Parathyroid adenoma (tissue), 2 donors: Measurements from ENCODE around the gene IZUMO1.

Experiments
- H2AFZ ChIP-seq: fragments of 300-600 bp; sonication (generic); one replicate; pipeline ENCODE4 v1.7.0; 2017; ENCODE audit warnings: antibody characterized with exemption, mild to moderate bottlenecking
- H3K27ac ChIP-seq: fragments of 300-600 bp; sonication (generic); one replicate; pipeline ENCODE4 v1.7.0; 2017
- H3K27me3 ChIP-seq: fragments of 300-600 bp; sonication (generic); one replicate; pipeline ENCODE4 v1.7.0; 2017; ENCODE audit warnings: low read length; ENCODE audit not compliant: control insufficient read depth, insufficient read depth
- H3K36me3 ChIP-seq: fragments of 300-600 bp; sonication (generic); one replicate; pipeline ENCODE4 v1.7.0; 2017; ENCODE audit warnings: low read length; ENCODE audit not compliant: control insufficient read depth, insufficient read depth
- H3K4me1 ChIP-seq: fragments of 300-600 bp; sonication (generic); one replicate; pipeline ENCODE4 v1.7.0; 2017; ENCODE audit warnings: control low read depth
- H3K4me2 ChIP-seq: fragments of 300-600 bp; sonication (generic); one replicate; pipeline ENCODE4 v1.7.0; 2017; ENCODE audit warnings: low read length
- H3K4me3 ChIP-seq: fragments of 300-600 bp; sonication (generic); one replicate; pipeline ENCODE4 v1.7.0; 2017; ENCODE audit warnings: low read depth, low read length
- H3K79me2 ChIP-seq: fragments of 300-600 bp; sonication (generic); one replicate; pipeline ENCODE4 v1.7.0; 2017; ENCODE audit warnings: control low read depth
- H3K9ac ChIP-seq: fragments of 300-600 bp; sonication (generic); one replicate; pipeline ENCODE4 v1.7.0; 2017; ENCODE audit warnings: mild to moderate bottlenecking
- H3K9me3 ChIP-seq: fragments of 300-600 bp; sonication (generic); one replicate; pipeline ENCODE4 v1.7.0; 2017; ENCODE audit warnings: low read length; ENCODE audit not compliant: control insufficient read depth
- CTCF ChIP-seq: fragments of 300-600 bp; sonication (generic); IDR thresholded peaks from one replicate; pipeline ENCODE4 v1.7.0; 2017; ENCODE audit warnings: antibody characterized with exemption, mild to moderate bottlenecking
- donor health status: primary hyperparathyroidism.

IZUMO1 gene

GRCh38 chr19:48713041-48713863 lies 33.5 kb downstream of the IZUMO1 start:
- H3K4me1 ChIP-seq: peaks cover 2% of the 10 kb centered on the region
- no peaks in the 10 kb centered on the region for H3K36me3 ChIP-seq
- peak overlapping the region; percentile 85 for H3K4me2 ChIP-seq
- H3K9ac ChIP-seq: no peak overlapping the region
- peak overlapping the region; percentile 78 for H3K4me3 ChIP-seq
- H2AFZ ChIP-seq: peak overlapping the region; percentile 67
- no peak for TF ChIP-seq CTCF
- H3K9me3 ChIP-seq: no peaks in the 10 kb centered on the region
- H3K27ac ChIP-seq: peak overlapping the region; percentile 64
- no peaks in the 10 kb centered on the region for H3K27me3 ChIP-seq
- H3K79me2 ChIP-seq: no peaks in the 10 kb centered on the region

GRCh38 chr19:48711106-48711662 lies 35.5 kb downstream of the IZUMO1 start:
- H3K4me2 ChIP-seq: no peak overlapping the region
- H3K79me2 ChIP-seq: no peaks in the 10 kb centered on the region
- peaks cover 2% of the 10 kb centered on the region for H3K4me1 ChIP-seq
- H3K36me3 ChIP-seq: no peaks in the 10 kb centered on the region
- H3K27me3 ChIP-seq: no peaks in the 10 kb centered on the region
- no peaks in the 10 kb centered on the region for H3K9me3 ChIP-seq
- H2AFZ ChIP-seq: no peak overlapping the region
- no peak overlapping the region for H3K27ac ChIP-seq
- no peak for TF ChIP-seq CTCF
- no peak overlapping the region for H3K9ac ChIP-seq
- no peak overlapping the region for H3K4me3 ChIP-seq

GRCh38 chr19:48708471-48708870 lies 38.2 kb downstream of the IZUMO1 start:
- no peaks in the 10 kb centered on the region for H3K4me1 ChIP-seq
- H3K27ac ChIP-seq: no peak overlapping the region
- no peak overlapping the region for H3K4me3 ChIP-seq
- no peak overlapping the region for H3K9ac ChIP-seq
- H2AFZ ChIP-seq: no peak overlapping the region
- no peaks in the 10 kb centered on the region for H3K27me3 ChIP-seq
- H3K4me2 ChIP-seq: no peak overlapping the region
- H3K9me3 ChIP-seq: no peaks in the 10 kb centered on the region
- no peak for TF ChIP-seq CTCF
- no peaks in the 10 kb centered on the region for H3K36me3 ChIP-seq
- H3K79me2 ChIP-seq: no peaks in the 10 kb centered on the region

- Histone ChIP-seq H3K36me3 (no peaks in the 10 kb centered on the region), H3K4me3 (no peak overlapping the region), H2AFZ (no peak overlapping the region), H3K27me3 (no peaks in the 10 kb centered on the region), H3K4me1 (no peaks in the 10 kb centered on the region), H3K9me3 (no peaks in the 10 kb centered on the region), H3K4me2 (no peak overlapping the region), H3K79me2 (no peaks in the 10 kb centered on the region), H3K9ac (no peak overlapping the region), H3K27ac (no peak overlapping the region)
- TF ChIP-seq CTCF: no peak
Measured at GRCh38 chr19:48705431-48705830, 41.3 kb downstream of the IZUMO1 start.

GRCh38 chr19:48703316-48703715 lies 43.4 kb downstream of the IZUMO1 start:
- Histone ChIP-seq H3K4me3 (no peak overlapping the region), H3K27ac (no peak overlapping the region), H3K9ac (no peak overlapping the region), H3K36me3 (no peaks in the 10 kb centered on the region), H2AFZ (no peak overlapping the region), H3K4me2 (no peak overlapping the region), H3K4me1 (no peaks in the 10 kb centered on the region), H3K79me2 (no peaks in the 10 kb centered on the region), H3K27me3 (no peaks in the 10 kb centered on the region), H3K9me3 (no peaks in the 10 kb centered on the region)
- TF ChIP-seq CTCF: no peak
